ENCODE results near the gene ATXN1.

ATXN1 gene

DNA sequence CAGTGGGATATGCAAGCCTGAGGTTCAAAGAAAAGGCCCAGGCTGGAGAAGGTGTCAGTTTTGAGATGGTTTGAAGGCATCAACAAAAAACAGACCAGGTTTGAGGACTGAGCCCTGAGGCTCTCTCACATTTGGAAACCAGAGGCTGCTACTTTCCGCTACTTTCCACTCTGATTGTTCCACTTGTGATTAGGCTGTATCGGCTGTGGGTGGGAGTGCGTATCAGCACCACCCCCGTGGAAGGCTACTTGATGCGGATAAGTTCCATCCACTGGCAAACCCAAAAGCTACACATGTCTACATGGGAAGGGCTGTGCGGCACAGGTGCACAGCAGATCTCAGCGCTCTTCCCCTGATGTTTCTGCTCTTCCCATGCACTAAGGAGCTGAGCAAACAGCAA is 324.2 kb downstream of the ATXN1 start:
- DNase-seq (ENCODE audit: low spot score), result no peak

DNA sequence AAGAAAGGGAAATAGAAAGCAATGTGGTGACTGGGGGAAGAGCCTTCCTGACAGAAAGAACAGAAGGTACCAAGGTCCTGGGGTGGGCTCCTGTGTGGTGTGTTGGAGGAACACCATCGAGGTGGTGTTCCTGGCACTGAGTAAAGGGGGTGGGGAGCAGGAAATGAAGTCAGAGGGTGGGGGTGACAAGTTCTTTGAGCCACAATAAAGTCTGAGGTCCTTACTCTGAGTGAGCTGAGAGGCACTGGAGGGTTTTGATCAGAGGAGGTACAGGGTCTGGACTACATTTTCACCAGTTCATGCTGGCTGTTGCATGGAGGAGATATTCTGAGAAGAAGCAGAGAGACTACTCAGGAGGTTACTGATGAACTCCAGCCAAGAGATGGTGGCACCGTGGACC is 324.7 kb downstream of the ATXN1 start:
- no peak for DNase-seq (ENCODE audit: low spot score)

DNA sequence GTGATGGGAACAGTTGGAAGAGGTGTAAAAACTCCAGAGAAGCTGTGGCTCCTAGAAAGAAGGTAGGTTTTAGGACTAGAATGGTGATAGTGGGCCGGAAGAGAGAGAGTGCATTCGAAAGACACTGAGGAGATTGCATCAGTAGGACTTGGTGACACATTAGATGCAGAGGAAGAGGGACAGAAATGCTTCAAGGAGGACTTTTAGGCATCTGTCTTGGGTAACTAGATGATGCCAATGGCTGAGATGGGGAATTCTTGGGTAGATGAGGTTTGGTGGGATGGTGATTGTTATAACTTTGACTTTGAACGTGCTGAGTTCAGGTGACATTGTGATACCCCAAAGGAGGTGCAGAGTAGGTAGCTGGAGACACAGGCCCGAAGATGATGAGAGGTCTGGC is 326.4 kb downstream of the ATXN1 start:
- no peak for DNase-seq (ENCODE audit: low spot score)

DNA sequence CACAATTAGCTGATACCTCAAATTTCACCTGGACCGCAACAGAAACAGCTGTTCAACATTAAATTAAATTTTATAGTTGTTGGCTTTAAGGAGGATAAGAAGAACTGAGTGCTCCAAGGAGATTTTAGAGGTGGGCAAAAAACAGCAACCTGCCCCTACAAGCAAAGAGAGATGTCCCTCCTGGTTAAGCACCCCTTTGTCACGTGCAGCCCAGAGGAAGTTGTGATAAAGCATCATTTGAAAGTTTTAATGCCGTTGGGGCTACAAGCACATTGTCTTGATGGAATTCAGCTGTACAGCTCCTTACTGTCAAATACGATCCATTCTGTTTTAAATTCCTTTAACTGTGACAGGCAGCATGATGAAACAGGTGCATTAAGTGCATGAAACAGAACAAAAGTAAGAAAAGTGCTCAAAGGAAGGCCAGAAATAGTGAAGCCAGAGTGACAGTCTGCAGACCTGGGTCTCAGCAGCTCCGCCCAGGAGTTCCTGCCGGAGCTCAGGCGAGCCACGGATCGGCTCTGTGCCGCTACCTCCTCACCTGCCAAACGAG is 327.8 kb downstream of the ATXN1 start:
- DNase-seq (ENCODE audit: low spot score), result no peak

DNA sequence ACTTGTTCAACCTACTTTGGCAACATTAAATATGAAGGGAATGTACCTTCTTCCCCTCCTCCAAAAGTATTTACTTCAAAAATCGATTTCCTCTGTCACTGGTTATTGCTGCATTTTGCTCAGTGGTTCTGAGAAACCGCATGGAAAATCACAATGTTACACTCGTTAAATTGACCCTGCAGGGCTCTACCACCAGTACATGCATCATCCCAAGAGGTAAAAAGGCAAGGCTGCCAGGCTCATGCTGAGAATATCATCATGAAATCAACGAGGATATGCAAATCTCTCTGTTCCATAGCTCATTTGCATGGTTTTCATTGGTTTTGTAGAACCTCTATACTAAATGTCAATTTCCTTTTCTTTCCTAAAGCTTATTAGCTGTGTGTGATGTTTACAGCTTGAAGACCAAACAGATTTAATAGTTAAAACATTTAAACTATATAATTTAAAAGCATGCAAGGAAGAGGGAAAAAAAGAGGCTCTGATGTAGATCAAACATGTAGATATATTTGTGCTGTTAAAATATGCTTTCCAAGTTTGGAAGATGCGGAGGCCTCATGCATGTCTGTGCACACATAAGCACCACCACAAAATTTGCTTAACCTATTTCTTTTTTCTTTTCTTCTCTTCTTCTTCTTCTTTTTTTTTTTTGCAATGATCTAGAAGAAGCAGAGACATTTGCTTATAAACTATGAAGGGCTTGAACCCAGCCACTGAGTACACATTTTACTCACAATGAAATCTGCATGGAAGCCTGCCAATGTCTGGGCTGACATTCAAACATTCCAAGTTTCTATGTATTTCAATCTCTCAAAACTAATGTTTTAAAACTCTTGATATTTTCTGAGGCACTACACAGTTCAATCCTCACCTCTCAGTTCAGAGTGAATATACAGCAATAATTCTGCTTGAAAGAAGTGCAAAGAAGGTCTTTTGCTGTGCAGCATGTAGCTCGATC is 328.9 kb downstream of the ATXN1 start:
- DNase-seq (ENCODE audit: low spot score), result no peak

DNA sequence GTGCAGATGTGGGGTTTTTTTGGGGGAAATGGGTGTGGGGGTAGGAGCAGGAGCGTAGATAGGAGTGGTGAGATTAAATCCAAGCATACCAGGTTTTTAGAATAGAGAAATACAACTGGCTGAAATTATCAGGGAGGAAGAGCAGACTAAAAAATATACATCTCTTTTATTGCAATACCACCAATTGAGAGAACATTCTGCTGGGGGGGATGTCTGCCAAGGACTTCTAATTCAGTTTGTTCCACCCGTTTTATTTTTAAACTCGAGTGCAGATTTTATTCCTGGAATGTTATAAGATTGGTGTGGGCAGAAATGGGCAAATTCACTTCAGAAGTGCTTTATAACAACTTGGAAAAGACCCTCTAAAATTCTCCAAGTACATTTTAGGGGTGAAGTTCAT is 330.2 kb downstream of the ATXN1 start:
- DNase-seq (ENCODE audit: low spot score), result no peak

DNA sequence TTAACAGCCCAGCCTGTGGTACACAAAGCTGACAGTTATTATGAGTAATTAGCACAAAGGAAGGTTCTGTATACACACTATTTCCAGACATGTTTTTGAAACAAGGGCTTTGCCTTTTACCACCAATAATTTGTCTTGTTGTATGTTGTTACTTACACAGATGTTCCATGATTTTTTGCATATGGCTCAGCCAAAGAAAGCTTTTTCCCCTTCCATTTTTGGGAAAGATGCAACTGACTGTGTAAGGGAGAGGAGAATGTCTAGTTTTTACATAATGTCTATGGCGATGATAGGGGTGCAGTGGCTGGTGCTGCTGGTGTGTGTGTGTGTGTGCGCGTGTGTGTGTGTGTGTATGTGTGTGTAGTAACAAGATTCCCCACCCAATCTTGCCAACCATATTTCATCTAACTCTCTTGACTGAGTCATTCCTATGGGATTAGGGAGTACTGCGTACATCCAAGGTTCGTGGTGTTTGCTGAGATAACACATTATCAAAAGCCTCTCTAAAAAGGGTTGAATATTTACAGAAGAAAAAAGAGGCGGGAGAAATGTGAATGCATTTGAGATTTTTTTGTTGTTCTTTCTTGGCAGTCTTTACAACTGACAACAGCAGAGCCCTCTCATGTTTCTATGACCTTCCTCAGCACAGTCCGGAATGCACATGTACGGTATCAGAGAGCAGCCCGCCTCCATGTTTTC is 330.7 kb downstream of the ATXN1 start:
- no peak for DNase-seq (ENCODE audit: low spot score)

DNA sequence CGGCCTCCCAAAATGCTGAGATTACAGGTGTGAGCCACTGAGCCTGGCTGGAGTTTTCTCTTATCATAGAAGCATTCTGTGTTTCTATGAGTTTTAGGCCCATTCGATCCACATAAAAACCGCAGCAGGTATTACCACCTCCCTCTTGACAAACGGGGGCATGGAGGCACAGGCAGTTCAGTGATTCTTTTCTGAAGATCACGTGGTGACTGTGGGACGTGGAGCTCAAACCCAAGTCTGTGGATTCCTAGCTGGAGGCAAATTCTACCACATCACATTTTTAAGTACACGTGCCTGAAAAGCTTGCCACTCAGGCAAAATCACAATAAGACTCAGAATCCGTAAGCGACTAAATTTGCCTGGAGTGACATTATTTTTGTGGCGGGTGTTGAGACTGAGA is 331.6 kb downstream of the ATXN1 start:
- no peak for DNase-seq (ENCODE audit: low spot score)

DNA sequence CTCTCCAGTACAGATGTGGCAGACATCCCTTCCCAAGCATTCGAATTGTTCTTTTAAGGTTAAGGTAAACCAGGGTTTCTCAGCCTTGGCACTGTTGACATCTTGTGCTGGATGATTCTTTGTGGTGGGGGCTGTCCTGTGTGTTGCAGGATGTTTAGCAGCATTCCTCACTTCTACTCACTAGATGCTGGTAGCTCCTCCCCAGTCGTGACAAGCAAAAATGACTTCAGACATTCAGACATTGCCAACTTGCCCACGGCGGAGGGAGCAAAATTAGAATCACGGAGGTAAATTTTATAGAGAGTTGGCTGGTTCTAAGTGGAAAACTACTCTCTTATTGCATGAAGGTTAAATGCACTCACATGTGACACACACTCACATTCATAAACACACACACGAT is 334.1 kb downstream of the ATXN1 start:
- DNase-seq (ENCODE audit: low spot score), result no peak

DNA sequence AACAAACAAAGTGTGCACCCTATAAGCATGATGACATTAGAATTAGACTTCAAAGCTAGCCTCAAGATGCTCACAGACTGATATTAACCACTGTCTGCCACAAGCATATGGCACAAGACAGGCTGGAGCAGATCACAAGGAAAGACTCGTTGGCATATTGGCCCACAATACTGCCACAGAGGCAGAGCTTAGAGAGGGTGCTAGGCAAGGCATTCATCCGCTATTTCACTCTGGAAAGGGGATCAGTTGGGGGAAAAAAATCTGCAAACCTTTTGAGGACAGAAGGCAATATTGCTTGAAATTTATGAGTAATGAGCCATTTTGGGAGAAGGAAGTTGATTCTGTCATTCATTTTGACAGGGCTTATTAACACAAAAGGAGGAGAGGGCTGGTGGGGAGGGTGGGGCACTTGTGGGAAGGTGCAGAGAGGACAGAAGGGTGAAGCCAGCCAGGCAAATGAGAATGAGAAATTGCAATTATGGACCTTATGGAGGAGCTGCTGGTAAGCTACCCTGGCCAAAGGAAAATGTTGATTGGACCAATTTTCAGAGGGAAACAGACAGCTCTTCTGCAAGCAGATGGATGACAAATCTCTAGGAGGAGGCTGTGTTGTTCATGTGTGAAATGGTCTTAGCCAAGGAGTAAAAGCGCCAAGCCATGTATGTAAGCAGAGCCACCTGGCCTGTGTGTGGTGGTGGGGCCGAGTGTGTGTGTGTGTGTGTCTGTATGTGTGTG is 335.2 kb downstream of the ATXN1 start:
- no peak for DNase-seq (ENCODE audit: low spot score)

DNA sequence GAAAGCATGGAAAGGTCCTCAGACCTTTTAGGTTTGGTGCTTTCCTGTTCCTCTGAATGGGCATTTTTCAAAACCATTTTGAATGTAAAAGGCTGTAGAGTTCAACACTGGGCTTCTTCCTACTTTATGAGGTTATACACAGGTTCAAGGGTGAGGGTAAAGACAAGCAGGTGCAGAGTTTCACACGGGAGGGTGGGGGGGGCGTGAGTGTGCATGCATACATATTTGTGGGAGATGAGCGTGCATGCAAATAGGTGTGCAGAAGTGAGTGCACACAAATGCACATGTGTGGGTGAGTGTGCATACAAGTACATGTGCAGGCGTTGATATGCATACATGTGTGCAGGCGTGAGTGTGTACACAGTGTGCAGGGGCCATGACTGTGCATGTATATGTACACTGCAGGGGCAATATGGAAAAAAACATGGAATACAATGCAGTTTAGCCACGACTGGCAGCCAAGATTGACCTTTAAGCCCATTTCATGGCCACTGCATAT is 339.7 kb downstream of the ATXN1 start:
- DNase-seq (ENCODE audit: low spot score), result no peak

DNA sequence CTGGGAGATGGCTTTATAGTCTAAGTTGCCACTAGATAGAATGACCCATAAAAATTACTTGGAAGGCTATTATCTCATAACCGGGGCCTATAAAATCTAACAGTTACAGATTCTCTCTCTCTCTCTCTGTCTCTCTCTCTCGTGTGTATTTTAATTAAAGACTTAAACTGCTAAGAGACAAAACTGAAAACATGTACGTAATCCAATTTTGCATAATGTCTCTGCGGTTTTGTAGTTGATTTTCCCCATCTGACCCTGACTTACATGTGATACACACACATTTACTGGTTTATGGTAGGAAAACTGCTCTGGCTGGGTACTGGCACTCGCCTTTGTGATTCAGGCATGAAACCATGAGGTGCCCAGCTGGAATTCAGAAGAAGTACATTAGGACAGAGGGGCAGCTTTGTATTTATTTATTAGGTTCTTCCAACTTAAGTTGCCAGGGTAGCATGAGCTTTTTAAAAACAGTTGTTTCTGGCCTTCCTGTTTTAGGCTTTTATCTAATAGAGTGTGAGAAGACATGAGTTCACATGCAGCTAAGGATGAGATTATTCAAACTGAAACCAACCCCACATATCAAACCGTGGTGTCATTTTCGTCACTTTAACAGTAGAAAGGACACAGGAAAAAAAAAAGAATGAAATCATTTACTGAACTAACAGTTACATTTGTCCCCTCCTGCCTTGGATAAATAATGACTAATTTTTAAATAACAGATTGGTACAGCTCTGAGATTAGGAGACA is 340.4 kb downstream of the ATXN1 start:
- no peak for DNase-seq (ENCODE audit: low spot score)

DNA sequence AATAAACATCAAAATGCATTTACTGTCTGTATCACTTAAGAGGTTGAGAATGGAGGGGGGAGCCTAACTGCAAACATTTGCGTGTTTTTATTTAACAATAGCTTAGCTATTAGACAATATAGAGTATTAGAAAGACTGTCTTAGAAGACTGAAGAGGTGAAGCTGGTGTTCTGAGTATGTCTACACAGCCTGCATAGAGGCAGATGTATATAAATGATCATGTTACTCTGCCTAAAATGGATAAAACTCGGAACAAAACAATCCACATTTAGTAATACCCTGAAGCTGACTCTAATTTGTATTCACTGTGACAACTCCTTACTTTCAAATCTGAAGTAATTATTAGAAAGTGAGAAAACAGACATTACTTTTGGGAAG is 340.9 kb downstream of the ATXN1 start:
- DNase-seq (ENCODE audit: low spot score), result no peak

DNA sequence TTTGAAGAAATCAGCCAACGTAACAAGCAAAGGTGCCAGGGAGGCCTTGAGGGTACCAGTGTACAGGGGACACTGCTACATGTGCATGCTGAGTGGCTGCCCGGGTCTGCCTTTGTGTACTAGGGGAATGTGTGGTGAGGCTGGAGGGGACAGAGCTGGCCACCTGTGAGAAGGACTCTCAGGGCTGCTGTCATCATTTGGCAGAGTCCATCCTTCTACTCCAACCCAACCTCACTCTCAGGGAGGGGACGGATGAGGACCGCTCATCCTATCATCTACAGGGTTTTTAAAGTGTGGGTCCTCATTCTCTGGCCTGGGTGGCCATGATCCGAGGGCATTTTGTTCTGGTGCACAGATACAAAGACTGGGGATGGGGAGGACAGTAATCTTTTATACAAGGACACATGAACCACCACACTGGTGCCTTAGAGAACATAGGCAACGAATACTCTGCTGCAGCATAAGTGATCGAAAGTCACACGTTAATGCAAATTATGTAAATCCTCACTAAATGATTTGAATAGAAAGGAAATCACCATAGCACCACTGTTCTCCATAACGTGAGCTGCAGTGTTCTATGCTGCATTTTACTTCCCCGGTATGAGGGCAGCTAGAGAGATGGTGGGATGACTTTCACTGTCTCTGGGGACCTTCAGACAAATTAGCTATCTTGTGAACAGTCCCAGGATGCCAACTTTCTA is 341.5 kb downstream of the ATXN1 start:
- DNase-seq (ENCODE audit: low spot score), result no peak

DNA sequence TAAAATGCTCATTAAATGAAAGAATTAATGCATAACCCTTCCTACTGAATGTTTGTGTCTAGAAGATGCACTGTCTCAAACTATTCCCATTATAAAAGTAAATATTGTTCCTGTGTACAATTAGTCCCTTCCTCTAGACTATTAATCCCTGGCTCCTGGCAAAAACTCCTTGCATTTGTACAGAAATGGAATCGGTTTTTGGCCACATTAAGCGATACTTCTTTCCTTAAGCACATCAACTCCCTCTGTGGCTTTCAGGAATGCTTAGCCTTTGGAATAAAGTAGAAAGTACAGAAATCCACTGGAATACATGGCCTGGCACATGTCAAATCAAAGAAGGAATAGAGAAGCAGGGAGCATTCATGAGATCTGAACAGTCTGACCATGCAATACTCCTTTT is 343.1 kb downstream of the ATXN1 start:
- DNase-seq (ENCODE audit: low spot score), result no peak

DNA sequence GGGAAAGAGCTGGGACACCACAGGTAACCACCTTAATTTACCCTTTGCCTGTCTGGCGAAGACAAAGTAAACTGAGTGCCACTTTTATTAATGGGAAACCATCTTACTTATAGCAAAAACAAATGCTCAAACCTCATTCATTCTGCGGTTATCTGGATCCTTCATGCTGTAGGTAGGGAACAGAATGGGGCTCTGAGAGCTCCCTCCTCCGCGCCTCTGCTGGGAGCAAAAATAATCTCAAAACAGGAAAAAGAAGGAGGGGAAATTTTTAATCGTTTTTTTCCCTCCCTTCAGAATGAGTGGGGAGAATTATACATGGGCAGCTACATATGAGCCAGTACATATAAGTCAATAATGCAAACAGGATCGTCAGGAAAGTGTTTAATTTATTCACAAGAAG is 345.6 kb downstream of the ATXN1 start:
- no peak for DNase-seq (ENCODE audit: low spot score)

DNA sequence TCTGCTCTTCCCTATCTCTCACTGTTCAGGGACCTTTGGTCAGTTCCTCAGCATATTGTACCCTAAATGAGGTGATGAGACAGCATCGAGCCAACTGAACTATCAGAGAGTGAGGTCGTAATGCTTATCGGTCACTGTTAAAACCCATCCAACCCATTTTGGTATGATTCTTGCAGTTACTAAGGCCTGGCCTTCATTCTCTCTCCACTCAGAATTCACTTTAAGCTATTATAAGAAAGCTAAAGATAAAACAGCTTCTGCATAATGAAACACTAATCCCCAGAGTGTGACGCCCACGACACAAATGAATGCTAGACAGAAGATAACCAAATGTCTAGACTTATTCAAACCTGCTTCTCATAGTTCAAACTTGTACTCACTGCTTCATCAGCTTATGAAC is 347.1 kb downstream of the ATXN1 start:
- no peak for DNase-seq (ENCODE audit: low spot score)

DNA sequence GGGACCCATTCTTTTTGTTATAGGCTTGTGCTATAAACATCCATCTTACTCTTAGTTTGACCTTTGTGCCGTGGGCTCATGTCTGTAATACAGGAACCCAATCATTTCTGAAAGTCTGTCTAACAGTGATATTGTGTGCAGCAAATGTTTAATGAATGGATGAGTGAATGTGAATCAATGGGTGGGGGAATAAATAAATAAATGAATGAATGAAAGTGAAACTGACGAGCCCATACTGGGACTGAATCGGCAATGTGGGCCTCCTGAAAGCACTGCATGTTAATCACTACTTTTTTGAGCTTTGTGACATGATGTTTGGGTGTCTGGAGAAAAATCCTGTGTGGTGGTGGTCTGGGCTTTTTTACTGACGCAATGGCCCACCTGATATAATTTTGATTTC is 347.9 kb downstream of the ATXN1 start:
- no peak for DNase-seq (ENCODE audit: low spot score)

DNA sequence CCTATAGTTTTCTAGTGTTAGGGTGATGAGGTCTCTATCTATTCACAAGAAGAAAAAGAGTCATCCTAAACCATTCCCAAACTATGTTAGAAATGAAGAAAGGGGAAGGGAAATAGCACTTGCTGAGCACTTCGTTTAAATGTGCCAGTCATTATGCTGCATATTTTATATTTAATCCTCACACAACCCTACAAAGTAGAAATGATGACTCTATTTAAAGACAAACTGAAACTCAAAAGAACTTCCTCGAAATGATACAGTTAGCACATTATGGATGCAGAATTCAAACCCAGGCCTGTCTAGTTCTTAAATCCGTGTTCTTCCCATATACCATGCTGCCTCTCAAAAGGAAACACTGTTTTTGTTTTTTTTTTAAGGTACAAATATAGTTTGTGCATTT is 348.3 kb downstream of the ATXN1 start:
- DNase-seq (ENCODE audit: low spot score), result no peak

DNA sequence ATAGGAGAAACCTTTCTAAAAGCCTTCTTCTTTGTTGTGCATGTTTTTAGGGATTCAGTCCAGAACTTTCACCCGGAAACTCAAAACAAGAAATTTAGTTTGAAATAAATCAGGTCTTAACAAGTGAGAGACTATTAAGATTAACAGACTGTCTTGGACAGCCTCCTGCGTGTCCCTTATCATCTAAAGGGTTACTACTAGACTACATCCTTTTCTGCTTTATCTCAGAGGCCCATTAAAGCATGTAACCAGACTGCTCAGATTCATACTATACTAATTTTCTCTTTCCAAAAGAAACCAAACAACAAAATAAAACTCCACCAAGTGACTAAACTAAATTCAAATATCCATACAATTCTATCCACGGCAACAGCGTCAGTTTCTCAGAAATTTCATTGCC is 349.1 kb downstream of the ATXN1 start:
- DNase-seq (ENCODE audit: low spot score), result no peak

Measured in RKO (cell line).